Measurements from ENCODE around the gene EML6. TPM values are rescaled to one million over a fixed set of nuclear protein-coding genes. Genes with fewer than 3 reads are reported as not detected.

Gene EML6
- total RNA-seq, 4 donors from 2014 or later, result 0.62 to 1.5 (median 1.1) TPM

- H3K9me3 ChIP-seq, result no peaks in the 10 kb centered on the region
- peaks cover 0 to 14% (median 3%) of the 10 kb centered on the region in 3 donors for H3K4me1 ChIP-seq
- H3K36me3 ChIP-seq, result no peaks in the 10 kb centered on the region
- H3K27ac ChIP-seq, result peak overlapping the region in 3 of 4 donors; percentile 27 to 67 (median 64)
- no peak for ATAC-seq
- no peaks in the 10 kb centered on the region for H3K27me3 ChIP-seq
- TF ChIP-seq CTCF (IDR thresholded peaks at IDR 0.05), result no peak
- no peak for TF ChIP-seq POLR2AphosphoS5 (IDR thresholded peaks at IDR 0.05)
- no peak for TF ChIP-seq EP300 (IDR thresholded peaks at IDR 0.05)
- TF ChIP-seq POLR2A (IDR thresholded peaks at IDR 0.05), result no peak
- WGBS, 2 donors (ENCODE audit: low coverage in 1 of 2), result 81 to 90% methylated on average over 7 of the region's 9 CpGs
- no peak overlapping the region for H3K4me3 ChIP-seq
Observed at GRCh38 chr2:54946220-54946805, 222.9 kb downstream of the EML6 start.

- Histone ChIP-seq H3K4me1 (peaks cover 0 to 14% (median 3%) of the 10 kb centered on the region in 3 donors), H3K9me3 (no peaks in the 10 kb centered on the region), H3K4me3 (no peak overlapping the region), H3K36me3 (no peaks in the 10 kb centered on the region), H3K27ac (no peak overlapping the region), H3K27me3 (no peaks in the 10 kb centered on the region)
- WGBS, 2 donors (ENCODE audit: low coverage in 1 of 2), result 75 to 79% methylated on average over 10 to 11 of the region's 11 CpGs
- no peak for ATAC-seq
- TF ChIP-seq POLR2A (IDR thresholded peaks at IDR 0.05) (no peak), CTCF (IDR thresholded peaks at IDR 0.05) (no peak), EP300 (IDR thresholded peaks at IDR 0.05) (no peak), POLR2AphosphoS5 (IDR thresholded peaks at IDR 0.05) (no peak)
Observed at GRCh38 chr2:54947136-54947535, 223.7 kb downstream of the EML6 start.

GRCh38 chr2:54947646-54948045 is 224.2 kb downstream of the EML6 start:
- Histone ChIP-seq H3K9me3 (no peaks in the 10 kb centered on the region), H3K27me3 (no peaks in the 10 kb centered on the region), H3K27ac (no peak overlapping the region), H3K4me3 (no peak overlapping the region), H3K36me3 (no peaks in the 10 kb centered on the region), H3K4me1 (peaks cover 0 to 14% (median 3%) of the 10 kb centered on the region in 3 donors)
- 85 to 87% methylated on average over 3 to 8 of the region's 9 CpGs for WGBS, 2 donors (ENCODE audit: low coverage in 1 of 2)
- TF ChIP-seq POLR2A (IDR thresholded peaks at IDR 0.05) (no peak), CTCF (IDR thresholded peaks at IDR 0.05) (no peak)
- no peak for ATAC-seq

GRCh38 chr2:54948120-54948519 is 224.7 kb downstream of the EML6 start:
- H3K27ac ChIP-seq, result no peak overlapping the region
- ATAC-seq, result no peak
- WGBS, 2 donors (ENCODE audit: low coverage in 1 of 2), result 85% methylated on average over 9 of the region's 12 CpGs; no CpG with 5 or more reads in 1 of the 2 donors
- TF ChIP-seq EP300 (IDR thresholded peaks at IDR 0.05) (no peak), POLR2AphosphoS5 (IDR thresholded peaks at IDR 0.05) (no peak), POLR2A (IDR thresholded peaks at IDR 0.05) (no peak), CTCF (IDR thresholded peaks at IDR 0.05) (no peak)
- H3K36me3 ChIP-seq, result no peaks in the 10 kb centered on the region
- peaks cover 0 to 14% (median 3%) of the 10 kb centered on the region in 3 donors for H3K4me1 ChIP-seq
- no peaks in the 10 kb centered on the region for H3K27me3 ChIP-seq
- no peaks in the 10 kb centered on the region for H3K9me3 ChIP-seq
- no peak overlapping the region for H3K4me3 ChIP-seq

- Histone ChIP-seq H3K27me3 (no peaks in the 10 kb centered on the region), H3K4me3 (no peak overlapping the region), H3K4me1 (peaks cover 0 to 14% (median 3%) of the 10 kb centered on the region in 3 donors), H3K9me3 (no peaks in the 10 kb centered on the region), H3K27ac (no peak overlapping the region), H3K36me3 (no peaks in the 10 kb centered on the region)
- 96 to 98% methylated on average over 4 to 6 of the region's 6 CpGs for WGBS, 2 donors (ENCODE audit: low coverage in 1 of 2)
- TF ChIP-seq EP300 (IDR thresholded peaks at IDR 0.05), result no peak
- TF ChIP-seq POLR2AphosphoS5 (IDR thresholded peaks at IDR 0.05), result no peak
- TF ChIP-seq CTCF (IDR thresholded peaks at IDR 0.05), result no peak
- no peak for TF ChIP-seq POLR2A (IDR thresholded peaks at IDR 0.05)
- no peak for ATAC-seq
Observed at GRCh38 chr2:54949431-54949830, 226.0 kb downstream of the EML6 start.

All from gastroesophageal sphincter (tissue), 4 donors.